GM23248 (cell line): ENCODE data around the gene KIF7. TPM values are rescaled to one million over a fixed set of nuclear protein-coding genes. Genes with fewer than 3 reads are reported as not detected.

Source experiments
- DNase-seq: peaks from one replicate; pipeline ENCODE4 v3.0.0-alpha.2; 2015
- H2AFZ ChIP-seq: fragments of 200-600 bp; sonication (generic); 2 replicates; pipeline ENCODE4 v1.6.1; 2016; ENCODE audit warnings: antibody characterized with exemption
- H3F3A ChIP-seq: fragments of 200-600 bp; sonication (generic); 2 replicates; pipeline ENCODE4 v1.6.1; 2016; ENCODE audit warnings: mild to moderate bottlenecking, antibody characterized with exemption, mixed run types; ENCODE audit not compliant: insufficient read depth
- H3K27ac ChIP-seq: fragments of 200-600 bp; sonication (generic); 2 replicates; pipeline ENCODE4 v1.5.1; 2016; ENCODE audit warnings: mild to moderate bottlenecking
- H3K27me3 ChIP-seq: fragments of 200-600 bp; sonication (generic); replicated peaks from 2 replicates; pipeline ENCODE4 v1.6.1; 2016; ENCODE audit warnings: mild to moderate bottlenecking; ENCODE audit not compliant: insufficient read depth
- H3K36me3 ChIP-seq: fragments of 200-600 bp; sonication (generic); 2 replicates; pipeline ENCODE4 v1.6.1; 2016; ENCODE audit warnings: low read depth, mild to moderate bottlenecking
- H3K4me1 ChIP-seq: fragments of 200-600 bp; sonication (generic); 2 replicates; pipeline ENCODE4 v1.6.1; 2016; ENCODE audit warnings: mild to moderate bottlenecking; ENCODE audit not compliant: insufficient read depth
- H3K4me2 ChIP-seq: fragments of 200-600 bp; sonication (generic); one replicate; pipeline ENCODE4 v1.6.1; 2016; ENCODE audit warnings: mild to moderate bottlenecking; ENCODE audit not compliant: unreplicated experiment
- H3K4me3 ChIP-seq: fragments of 200-600 bp; sonication (generic); 2 replicates; pipeline ENCODE4 v1.5.1; 2016; ENCODE audit warnings: mild to moderate bottlenecking
- H3K79me2 ChIP-seq: fragments of 200-600 bp; sonication (generic); 2 replicates; pipeline ENCODE4 v1.6.1; 2016; ENCODE audit warnings: mild to moderate bottlenecking; ENCODE audit not compliant: insufficient read depth
- H3K9ac ChIP-seq: fragments of 200-600 bp; sonication (generic); 2 replicates; pipeline ENCODE4 v1.6.1; 2016; ENCODE audit warnings: mild to moderate bottlenecking
- H3K9me2 ChIP-seq: fragments of 200-600 bp; sonication (generic); 2 replicates; pipeline ENCODE4 v1.6.1; 2016; ENCODE audit warnings: mixed run types, mild to moderate bottlenecking, moderate library complexity; ENCODE audit not compliant: insufficient read depth
- H3K9me3 ChIP-seq: fragments of 200-600 bp; sonication (generic); one replicate; pipeline ENCODE4 v1.6.1; 2017; ENCODE audit warnings: low read depth
- H4K20me1 ChIP-seq: fragments of 200-600 bp; sonication (generic); 2 replicates; pipeline ENCODE4 v1.6.0; 2016; ENCODE audit not compliant: insufficient read depth
- EZH2 ChIP-seq: fragments of 200-600 bp; sonication (generic); IDR thresholded peaks from 2 replicates; pipeline ENCODE4 v1.6.1; 2018; ENCODE audit warnings: antibody characterized with exemption, mild to moderate bottlenecking; ENCODE audit not compliant: insufficient read depth, poor library complexity, severe bottlenecking
- EZH2phosphoT487 ChIP-seq: fragments of 200-600 bp; sonication (generic); IDR thresholded peaks from 2 replicates; pipeline ENCODE4 v1.6.1; 2018; ENCODE audit warnings: antibody characterized with exemption, moderate library complexity, mild to moderate bottlenecking, low read depth; ENCODE audit not compliant: insufficient read depth
- WGBS, 2 experiments: methylation state at CpG; one replicate each; pipeline ENCODE4 v1.1.6; 2015 to 2017; ENCODE audit warnings: low lambda C conversion rate in 2 of 2, low coverage in 1 of 2; ENCODE audit errors: missing lambda C conversion rate in 2 of 2; 5-methylcytosine and 5-hydroxymethylcytosine counted together
- in situ Hi-C: fragments of 300-500 bp; cut with MboI; formaldehyde crosslinking; loops from 2 replicates; pipeline ENCODE4 v1.15.0; 2020
- polyA plus RNA-seq: library from polyadenylated mRNA; unstranded; fragments of >200 nt; fragmentation: Nextera tagmentation; extraction: Ambion mirVana; gene quantifications from 2 replicates; pipeline ENCODE4 v1.2.1, GENCODE V29; 2016
- total RNA-seq: library from RNA; depleted of rRNA; stranded (reverse); fragments of >200 nt; shearing (Covaris generic); gene quantifications from 2 replicates; pipeline ENCODE4 v1.2.3, GENCODE V29; 2014

The KIF7 gene
- total and polyA plus RNA-seq, 2 experiments from 2014 or later: 6.9 to 30.0 TPM

GRCh38 chr15:89632563-89633430 lies 22.5 kb downstream of the KIF7 start:
- no peaks in the 10 kb centered on the region for H3F3A ChIP-seq
- no peak overlapping the region for H3K27ac ChIP-seq
- H3K9ac ChIP-seq: no peak overlapping the region
- H3K36me3 ChIP-seq: peaks cover 28% of the 10 kb centered on the region; the same call in 1 of the 2 replicates
- no peaks in the 10 kb centered on the region for H3K9me3 ChIP-seq
- H3K79me2 ChIP-seq: no peaks in the 10 kb centered on the region
- no peaks in the 10 kb centered on the region for H3K27me3 ChIP-seq
- no peaks in the 10 kb centered on the region for H3K4me1 ChIP-seq
- H3K4me3 ChIP-seq: no peak overlapping the region
- WGBS, 2 experiments: 97 to 99% methylated on average over 18 of the region's 18 CpGs
- no peaks in the 10 kb centered on the region for H4K20me1 ChIP-seq
- H2AFZ ChIP-seq: no peak overlapping the region
- DNase-seq: no peak
- in situ Hi-C loops: no loop called here
- H3K4me2 ChIP-seq: no peak overlapping the region
- no peaks in the 10 kb centered on the region for H3K9me2 ChIP-seq
- no peak for TF ChIP-seq EZH2phosphoT487
- no peak for TF ChIP-seq EZH2

- no peak for TF ChIP-seq EZH2
- no peak for TF ChIP-seq EZH2phosphoT487
- Histone ChIP-seq H3F3A (no peaks in the 10 kb centered on the region), H3K4me3 (no peak overlapping the region), H3K4me1 (no peaks in the 10 kb centered on the region), H3K4me2 (no peak overlapping the region), H3K9me3 (no peaks in the 10 kb centered on the region), H3K9me2 (no peaks in the 10 kb centered on the region), H3K36me3 (peaks cover 29% of the 10 kb centered on the region; the same call in 1 of the 2 replicates), H3K79me2 (no peaks in the 10 kb centered on the region), H3K27ac (no peak overlapping the region), H3K27me3 (no peaks in the 10 kb centered on the region), H4K20me1 (no peaks in the 10 kb centered on the region), H2AFZ (no peak overlapping the region), H3K9ac (no peak overlapping the region)
- 85 to 89% methylated on average over 8 to 10 of the region's 10 CpGs for WGBS, 2 experiments
- DNase-seq: no peak
- in situ Hi-C loops: no loop called here
These were observed 23.4 kb downstream of the KIF7 start for GRCh38 chr15:89631902-89632264.

DNA sequence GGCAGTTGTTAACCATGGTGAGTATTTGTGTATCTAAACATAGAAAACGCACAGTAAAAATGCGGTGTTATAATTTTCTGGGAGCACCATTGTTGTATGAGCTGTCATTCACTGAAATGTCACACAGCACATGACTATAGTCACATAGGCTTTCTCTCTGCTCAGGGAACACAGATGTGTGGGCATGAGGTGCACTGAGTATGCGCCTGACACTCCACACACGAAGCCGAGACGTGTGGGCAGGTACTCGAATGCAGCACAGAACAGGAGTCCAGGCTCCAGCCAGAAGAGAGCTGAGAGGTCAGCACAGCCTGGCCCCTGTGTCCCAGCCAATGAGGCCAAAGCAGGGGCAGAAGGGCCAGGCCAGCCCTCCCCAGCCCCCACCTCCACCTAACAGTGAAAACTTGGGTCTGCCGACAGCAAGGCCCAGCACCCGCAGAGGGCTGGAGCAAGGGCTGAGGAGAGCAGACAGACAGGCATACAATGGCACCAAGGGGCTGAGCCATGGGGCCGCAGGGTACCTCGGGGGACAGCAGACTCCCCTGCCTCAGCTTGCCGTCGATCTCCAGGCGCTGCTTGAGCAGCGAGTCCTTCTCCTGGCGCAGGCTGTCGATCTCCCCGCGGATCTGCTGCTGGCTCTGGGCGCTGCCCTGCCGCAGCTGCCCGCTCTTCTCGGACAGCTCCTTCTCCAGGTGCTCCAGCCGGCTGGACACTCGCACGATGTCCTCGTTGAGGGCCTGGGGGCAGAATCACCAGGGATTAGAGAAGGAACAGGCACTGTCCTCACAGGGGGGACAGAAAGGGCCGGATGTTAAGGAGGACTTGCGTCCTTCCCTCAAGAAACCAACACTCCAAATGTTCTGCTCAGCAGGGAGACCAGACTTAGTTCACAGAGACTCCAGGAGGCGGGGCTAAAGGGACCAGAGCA lies 24.0 kb downstream of the KIF7 start:
- no peaks in the 10 kb centered on the region for H4K20me1 ChIP-seq
- in situ Hi-C loops: no loop called here
- no peak for TF ChIP-seq EZH2phosphoT487
- no peak for TF ChIP-seq EZH2

DNA sequence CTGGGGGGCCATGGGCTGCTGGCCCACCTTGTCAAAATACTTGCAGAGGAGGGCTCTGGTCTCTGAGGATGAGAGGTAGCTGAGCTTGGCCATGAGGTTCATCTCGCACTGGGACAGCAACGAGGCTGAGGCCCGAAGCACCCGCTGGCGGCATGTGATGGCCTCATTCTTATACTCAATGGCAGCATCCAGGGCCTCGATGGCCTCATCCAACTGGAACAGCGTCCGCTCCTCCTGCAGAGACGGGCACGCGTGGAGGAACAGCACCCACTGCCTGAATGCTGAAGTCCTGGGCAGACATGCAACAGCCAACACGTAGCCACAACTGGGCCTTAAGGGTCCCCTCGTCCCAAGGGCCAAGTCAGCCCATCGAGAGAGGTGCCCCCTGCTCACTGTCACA lies 25.0 kb downstream of the KIF7 start:
- Histone ChIP-seq H3K9me3 (no peaks in the 10 kb centered on the region), H3K27ac (no peak overlapping the region), H3K4me2 (no peak overlapping the region), H3F3A (no peaks in the 10 kb centered on the region), H2AFZ (no peak overlapping the region), H3K36me3 (peaks cover 41% of the 10 kb centered on the region), H3K27me3 (no peaks in the 10 kb centered on the region), H3K4me3 (no peak overlapping the region), H4K20me1 (no peaks in the 10 kb centered on the region), H3K4me1 (no peaks in the 10 kb centered on the region), H3K9me2 (no peaks in the 10 kb centered on the region), H3K9ac (no peak overlapping the region), H3K79me2 (no peaks in the 10 kb centered on the region)
- in situ Hi-C loops: no loop called here
- no peak for TF ChIP-seq EZH2
- TF ChIP-seq EZH2phosphoT487: no peak
- no peak for DNase-seq
- WGBS, 2 experiments: 86 to 91% methylated on average over 11 to 14 of the region's 14 CpGs

More for the DNA sequence above, 24.0 kb downstream of the KIF7 start:
- H3K27me3 ChIP-seq: no peaks in the 10 kb centered on the region
- no peaks in the 10 kb centered on the region for H3K79me2 ChIP-seq
- 98% methylated on average over 27 to 29 of the region's 30 CpGs for WGBS, 2 experiments
- H3K27ac ChIP-seq: no peak overlapping the region
- H3K36me3 ChIP-seq: peaks cover 35% of the 10 kb centered on the region
- no peaks in the 10 kb centered on the region for H3K4me1 ChIP-seq
- no peaks in the 10 kb centered on the region for H3K9me3 ChIP-seq
- no peaks in the 10 kb centered on the region for H3K9me2 ChIP-seq
- H3F3A ChIP-seq: no peaks in the 10 kb centered on the region
- no peak for DNase-seq
- no peak overlapping the region for H3K9ac ChIP-seq
- no peak overlapping the region for H3K4me3 ChIP-seq
- no peak overlapping the region for H2AFZ ChIP-seq
- H3K4me2 ChIP-seq: no peak overlapping the region
